H9 (cell line): ENCODE data around the gene POF1B. TPM values are rescaled to one million over a fixed set of nuclear protein-coding genes. Genes with fewer than 3 reads are reported as not detected.

Source experiments
- DNase-seq: peaks from one replicate; pipeline ENCODE4 v3.0.0-alpha.2; 2017
- H2AFZ ChIP-seq: one replicate; pipeline ENCODE4 v1.6.1; 2013; ENCODE audit warnings: mild to moderate bottlenecking, low read length, control low read depth, moderate library complexity
- H2AK5ac ChIP-seq: 2 replicates; pipeline ENCODE4 v1.6.1; 2013; ENCODE audit warnings: low read length, control low read depth, mixed read lengths; ENCODE audit not compliant: insufficient read length
- H2BK120ac ChIP-seq: one replicate; pipeline ENCODE4 v1.6.1; 2013; ENCODE audit warnings: low read depth, mild to moderate bottlenecking, low read length, control low read depth, inconsistent platforms; ENCODE audit not compliant: poor library complexity, severe bottlenecking
- H2BK12ac ChIP-seq: 2 replicates; pipeline ENCODE4 v1.6.1; 2013; ENCODE audit warnings: low read length, control low read depth, mixed read lengths, low read depth; ENCODE audit not compliant: insufficient read length
- H2BK15ac ChIP-seq: 2 replicates; pipeline ENCODE4 v1.6.1; 2013; ENCODE audit warnings: low read depth, low read length, control low read depth
- H2BK20ac ChIP-seq: one replicate; pipeline ENCODE4 v1.6.1; 2013; ENCODE audit warnings: low read depth, mild to moderate bottlenecking, low read length, control low read depth, inconsistent platforms; ENCODE audit not compliant: poor library complexity, severe bottlenecking
- H2BK5ac ChIP-seq: 2 replicates; pipeline ENCODE4 v1.6.1; 2013; ENCODE audit warnings: low read length, control low read depth, mixed read lengths; ENCODE audit not compliant: insufficient read length
- H3K14ac ChIP-seq: 2 replicates; pipeline ENCODE4 v1.6.1; 2013; ENCODE audit warnings: low read length, control low read depth; ENCODE audit not compliant: insufficient read depth
- H3K18ac ChIP-seq: 2 replicates; pipeline ENCODE4 v1.6.1; 2013; ENCODE audit warnings: low read depth, mild to moderate bottlenecking, mixed read lengths, low read length, control low read depth; ENCODE audit not compliant: insufficient read length
- H3K23ac ChIP-seq: 2 replicates; pipeline ENCODE4 v1.6.1; 2013; ENCODE audit warnings: low read length, control low read depth, mixed read lengths, low read depth; ENCODE audit not compliant: insufficient read length
- H3K23me2 ChIP-seq: 2 replicates; pipeline ENCODE4 v1.6.1; 2013; ENCODE audit warnings: low read depth, mild to moderate bottlenecking, mixed read lengths, low read length, control low read depth; ENCODE audit not compliant: insufficient read length, poor library complexity, severe bottlenecking
- H3K27ac ChIP-seq: 2 replicates; pipeline ENCODE4 v1.5.1; 2013; ENCODE audit warnings: low read length, control low read depth, mixed read lengths, low read depth; ENCODE audit not compliant: insufficient read length
- H3K27me3 ChIP-seq: 2 replicates; pipeline ENCODE4 v1.6.1; 2013; ENCODE audit warnings: low read length, control low read depth, inconsistent platforms; ENCODE audit not compliant: insufficient read depth
- H3K4ac ChIP-seq: 2 replicates; pipeline ENCODE4 v1.6.1; 2013; ENCODE audit warnings: low read depth, mild to moderate bottlenecking, control low read depth, inconsistent platforms, low read length, moderate library complexity
- H3K4me1 ChIP-seq: 2 replicates; pipeline ENCODE4 v1.6.1; 2013; ENCODE audit warnings: low read length, control low read depth, inconsistent platforms; ENCODE audit not compliant: insufficient read depth
- H3K4me2 ChIP-seq: 2 replicates; pipeline ENCODE4 v1.6.1; 2013; ENCODE audit warnings: low read length, control low read depth, mixed read lengths; ENCODE audit not compliant: insufficient read length, insufficient read depth
- H3K56ac ChIP-seq: 2 replicates; pipeline ENCODE4 v1.6.1; 2013; ENCODE audit warnings: low read depth, mild to moderate bottlenecking, mixed read lengths, low read length, control low read depth; ENCODE audit not compliant: insufficient read length
- H3K79me1 ChIP-seq: 2 replicates; pipeline ENCODE4 v1.6.1; 2013; ENCODE audit warnings: low read depth, mild to moderate bottlenecking, moderate library complexity, low read length, control low read depth, inconsistent platforms; ENCODE audit not compliant: insufficient read depth, poor library complexity, severe bottlenecking
- H3K79me2 ChIP-seq: 2 replicates; pipeline ENCODE4 v1.6.1; 2013; ENCODE audit warnings: low read length, control low read depth, inconsistent platforms; ENCODE audit not compliant: insufficient read depth
- H3K9ac ChIP-seq: 2 replicates; pipeline ENCODE4 v1.6.1; 2013; ENCODE audit warnings: low read length, control low read depth, mixed read lengths; ENCODE audit not compliant: insufficient read length; ENCODE audit errors: extremely low read depth
- H3K9me3 ChIP-seq: one replicate; pipeline ENCODE4 v1.6.1; 2013; ENCODE audit warnings: low read depth, low read length, inconsistent platforms; ENCODE audit not compliant: control insufficient read depth
- H3T11ph ChIP-seq: one replicate; pipeline ENCODE4 v1.6.1; 2013; ENCODE audit warnings: mild to moderate bottlenecking, low read length, control low read depth, inconsistent platforms
- H4K20me1 ChIP-seq: one replicate; pipeline ENCODE4 v1.6.1; 2013; ENCODE audit not compliant: control insufficient read depth, insufficient read length, insufficient read depth
- H4K5ac ChIP-seq: 2 replicates; pipeline ENCODE4 v1.6.1; 2013; ENCODE audit warnings: low read depth, mild to moderate bottlenecking, mixed read lengths, low read length, control low read depth; ENCODE audit not compliant: insufficient read length
- H4K8ac ChIP-seq: replicated peaks from 2 replicates; pipeline ENCODE4 v1.6.1; 2013; ENCODE audit warnings: low read length, control low read depth, mixed read lengths, low read depth; ENCODE audit not compliant: insufficient read length
- H4K91ac ChIP-seq: 2 replicates; pipeline ENCODE4 v1.6.1; 2013; ENCODE audit warnings: low read depth, mild to moderate bottlenecking, moderate library complexity, mixed read lengths, low read length, control low read depth; ENCODE audit not compliant: insufficient read length
- H3K27ac Mint-ChIP-seq, 3 experiments: 2 replicates in 2 of 3; 3 replicates in 1 of 3; pipeline ENCODE4 v1.8.0; 2020 to 2021; ENCODE audit warnings: mixed read lengths in 3 of 3, mild to moderate bottlenecking in 1 of 3, moderate library complexity in 1 of 3
- H3K27me3 Mint-ChIP-seq: 2 replicates; pipeline ENCODE4 v1.8.0; 2021; ENCODE audit warnings: low read depth, mild to moderate bottlenecking, moderate library complexity, mixed read lengths
- H3K36me3 Mint-ChIP-seq, 3 experiments: 2 replicates in 2 of 3; 3 replicates in 1 of 3; pipeline ENCODE4 v1.8.0; 2020 to 2021; ENCODE audit warnings: low read depth in 3 of 3, mixed read lengths in 3 of 3; ENCODE audit not compliant: insufficient read depth in 1 of 3
- H3K4me1 Mint-ChIP-seq, 2 experiments: 2 replicates each; pipeline ENCODE4 v1.8.0; 2020; ENCODE audit warnings: mixed read lengths in 2 of 2
- H3K4me3 Mint-ChIP-seq, 2 experiments: 2 replicates in 1 of 2; 3 replicates in 1 of 2; pipeline ENCODE4 v1.8.0; 2020 to 2021; ENCODE audit warnings: mild to moderate bottlenecking in 2 of 2, mixed read lengths in 2 of 2, moderate library complexity in 1 of 2
- H3K9me3 Mint-ChIP-seq, 2 experiments: 2 replicates in 1 of 2; 3 replicates in 1 of 2; pipeline ENCODE4 v1.8.0; 2020; ENCODE audit warnings: mild to moderate bottlenecking in 2 of 2, mixed read lengths in 2 of 2, moderate library complexity in 1 of 2
- CTCF ChIP-seq: fragments of 200-600 bp; sonication (generic); conservative IDR thresholded peaks from 3 replicates; pipeline ENCODE4 v1.8.0; 2021; ENCODE audit warnings: antibody characterized with exemption, mild to moderate bottlenecking
- WGBS: extraction: QIAGEN DNeasy Blood & Tissue Kit; methylation state at CpG from one replicate; pipeline ENCODE4 v1.1.7; 2013; ENCODE audit warnings: missing lambda C conversion rate, low lambda C conversion rate, mixed read lengths; ENCODE audit not compliant: insufficient read length; ENCODE audit errors: extremely low coverage; 5-methylcytosine and 5-hydroxymethylcytosine counted together
- total RNA-seq: library from RNA; stranded (reverse); gene quantifications from 2 replicates; pipeline ENCODE4 v1.2.1, GENCODE V29; 2021

The POF1B gene
- total RNA-seq, 1 experiment from 2014 or later = not detected

GRCh38 chrX:85391878-85392238 lies 12.4 kb upstream of the POF1B start:
- no peak overlapping the region for H3K27ac Mint-ChIP-seq
- Histone ChIP-seq H2AK5ac (no peak overlapping the region), H3K4ac (no peak overlapping the region), H3K79me2 (no peaks in the 10 kb centered on the region), H2AFZ (no peak overlapping the region), H3K79me1 (no peaks in the 10 kb centered on the region), H2BK15ac (no peak overlapping the region), H4K5ac (no peak overlapping the region), H3K27me3 (no peaks in the 10 kb centered on the region), H3K9ac (no peak overlapping the region), H3K18ac (no peak overlapping the region), H3K56ac (no peak overlapping the region), H3K23ac (no peak overlapping the region), H2BK120ac (no peak overlapping the region), H3K4me2 (no peak overlapping the region), H3K14ac (no peak overlapping the region), H2BK5ac (no peak overlapping the region), H3K9me3 (no peaks in the 10 kb centered on the region), H3K23me2 (no peaks in the 10 kb centered on the region), H3K4me1 (no peaks in the 10 kb centered on the region), H2BK20ac (no peak overlapping the region), H4K91ac (no peak overlapping the region), H3T11ph (no peak overlapping the region), H3K27ac (no peak overlapping the region), H2BK12ac (no peak overlapping the region), H4K20me1 (no peaks in the 10 kb centered on the region), H4K8ac (no peak overlapping the region)
- H3K36me3 Mint-ChIP-seq = no peaks in the 10 kb centered on the region
- H3K4me3 Mint-ChIP-seq = no peak overlapping the region
- H3K4me1 Mint-ChIP-seq = no peaks in the 10 kb centered on the region
- no peaks in the 10 kb centered on the region; the same call in 1 of the 2 replicates for H3K27me3 Mint-ChIP-seq
- no peak for DNase-seq
- no CpG with 5 or more reads among the region's 2 CpGs for WGBS
- H3K9me3 Mint-ChIP-seq = peaks cover 56 to 71% of the 10 kb centered on the region in 2 experiments
- TF ChIP-seq CTCF = no peak
